HG03521 (cell line): Measurements from ENCODE around the gene BSN.
"Not testable (repeated sequence)": the region's sequence is repeated elsewhere in the genome, so short reads cannot be mapped to it uniquely, and the experiment has no call there.

Experiments used
- ATAC-seq: cut with Tn5 transposase; IDR thresholded peaks from one replicate; pipeline ENCODE4 v1.9.1; 2021; ENCODE audit warnings: mild to moderate bottlenecking, moderate library complexity; ENCODE audit not compliant: unreplicated experiment

Gene BSN

DNA sequence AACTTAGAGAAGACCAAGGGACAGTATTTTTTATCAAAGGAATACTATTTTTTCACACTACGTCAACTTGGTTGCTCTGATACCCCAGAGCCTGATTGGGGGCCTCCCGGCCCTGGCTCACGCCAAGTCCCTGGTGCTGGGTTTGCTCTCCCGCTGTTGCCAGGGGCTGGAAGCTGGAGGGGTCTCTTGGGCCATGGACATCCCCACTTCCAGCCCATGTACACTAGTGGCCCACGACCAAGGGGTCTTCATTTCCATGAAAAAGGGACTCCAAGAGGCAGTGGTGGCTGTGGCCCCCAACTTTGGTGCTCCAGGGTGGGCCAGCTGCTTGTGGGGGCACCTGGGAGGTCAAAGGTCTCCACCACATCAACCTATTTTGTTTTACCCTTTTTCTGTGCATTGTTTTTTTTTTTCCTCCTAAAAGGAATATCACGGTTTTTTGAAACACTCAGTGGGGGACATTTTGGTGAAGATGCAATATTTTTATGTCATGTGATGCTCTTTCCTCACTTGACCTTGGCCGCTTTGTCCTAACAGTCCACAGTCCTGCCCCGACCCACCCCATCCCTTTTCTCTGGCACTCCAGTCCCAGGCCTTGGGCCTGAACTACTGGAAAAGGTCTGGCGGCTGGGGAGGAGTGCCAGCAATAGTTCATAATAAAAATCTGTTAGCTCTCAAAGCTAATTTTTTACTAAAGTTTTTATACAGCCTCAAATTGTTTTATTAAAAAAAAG is 20.3 kb upstream of the BSN start:
- ATAC-seq: no peak

GRCh38 chr3:49534581-49535441 is 19.5 kb upstream of the BSN start:
- no peak for ATAC-seq

GRCh38 chr3:49535971-49536874 is 18.1 kb upstream of the BSN start:
- no peak for ATAC-seq

GRCh38 chr3:49536875-49537533 is 17.3 kb upstream of the BSN start:
- no peak for ATAC-seq

DNA sequence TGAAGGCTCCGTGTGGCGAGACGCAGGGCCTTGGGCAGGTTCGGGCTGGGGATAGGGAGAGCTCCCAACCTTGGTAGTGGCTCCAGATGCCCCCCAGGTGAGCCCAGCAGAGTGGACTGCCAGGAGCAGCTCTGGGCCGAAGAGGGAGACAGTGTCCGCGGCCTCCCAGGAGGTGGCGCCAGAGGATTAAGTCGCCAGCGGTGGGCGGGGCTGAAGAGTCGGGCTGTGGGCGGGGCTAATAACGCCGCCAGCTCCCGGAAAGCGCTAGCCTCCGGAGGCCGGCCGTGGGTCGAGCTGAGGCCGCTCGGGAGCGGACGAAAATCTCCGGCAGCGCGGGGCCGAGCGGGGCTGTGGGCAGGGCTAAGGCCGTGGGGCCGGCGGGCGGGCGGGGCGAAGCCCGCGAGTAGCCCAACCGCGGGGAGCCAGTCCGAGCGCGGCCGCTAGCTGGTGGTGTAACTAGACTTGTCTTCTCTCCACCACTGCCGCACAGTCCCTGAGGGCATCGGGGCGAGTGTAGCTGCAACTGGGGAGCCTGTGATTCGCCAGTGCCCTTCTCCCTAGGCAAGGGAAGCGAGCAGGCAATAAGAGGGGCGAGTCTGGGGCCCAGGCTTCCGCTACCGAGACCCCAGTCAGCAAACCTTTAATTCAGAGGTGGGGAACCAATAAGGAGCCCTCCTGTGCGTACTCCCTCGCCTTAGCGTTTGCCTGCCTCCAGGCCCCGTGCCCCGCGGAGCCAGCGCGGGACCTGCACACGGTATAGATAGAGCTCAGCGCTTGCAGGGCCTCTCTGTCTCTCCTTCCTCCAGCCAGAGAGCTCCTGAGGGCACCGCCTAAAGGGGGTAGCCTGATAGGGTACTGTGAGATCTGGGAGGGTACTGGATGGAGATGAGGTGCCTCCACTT is 14.4 kb upstream of the BSN start:
- ATAC-seq: peak; percentile 85

DNA sequence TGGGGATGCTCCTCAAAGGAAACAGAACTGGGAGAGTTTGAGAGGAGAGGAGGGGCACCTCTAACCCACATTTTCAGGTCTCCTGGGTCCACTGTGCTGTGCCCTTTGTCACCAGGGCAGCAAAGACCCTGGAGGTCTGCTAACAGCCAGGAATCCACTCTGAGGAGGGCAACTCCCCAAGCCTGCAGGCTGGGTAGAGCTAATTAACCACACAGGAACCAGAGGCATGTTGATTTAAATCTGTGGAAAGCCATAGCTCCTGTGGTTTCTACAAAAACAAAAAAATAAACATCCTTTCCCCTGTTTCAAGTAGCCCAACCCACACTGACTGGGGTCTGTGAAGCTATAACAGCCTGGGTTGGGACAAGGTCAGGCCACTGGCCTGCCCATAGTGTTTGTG is 2.2 kb upstream of the BSN start:
- ATAC-seq: no peak

GRCh38 chr3:49553324-49553691 is 969 bp upstream of the BSN start:
- no peak for ATAC-seq

- ATAC-seq: peak; percentile 59
Observed at GRCh38 chr3:49554633-49555265, 472 bp downstream of the BSN start.

DNA sequence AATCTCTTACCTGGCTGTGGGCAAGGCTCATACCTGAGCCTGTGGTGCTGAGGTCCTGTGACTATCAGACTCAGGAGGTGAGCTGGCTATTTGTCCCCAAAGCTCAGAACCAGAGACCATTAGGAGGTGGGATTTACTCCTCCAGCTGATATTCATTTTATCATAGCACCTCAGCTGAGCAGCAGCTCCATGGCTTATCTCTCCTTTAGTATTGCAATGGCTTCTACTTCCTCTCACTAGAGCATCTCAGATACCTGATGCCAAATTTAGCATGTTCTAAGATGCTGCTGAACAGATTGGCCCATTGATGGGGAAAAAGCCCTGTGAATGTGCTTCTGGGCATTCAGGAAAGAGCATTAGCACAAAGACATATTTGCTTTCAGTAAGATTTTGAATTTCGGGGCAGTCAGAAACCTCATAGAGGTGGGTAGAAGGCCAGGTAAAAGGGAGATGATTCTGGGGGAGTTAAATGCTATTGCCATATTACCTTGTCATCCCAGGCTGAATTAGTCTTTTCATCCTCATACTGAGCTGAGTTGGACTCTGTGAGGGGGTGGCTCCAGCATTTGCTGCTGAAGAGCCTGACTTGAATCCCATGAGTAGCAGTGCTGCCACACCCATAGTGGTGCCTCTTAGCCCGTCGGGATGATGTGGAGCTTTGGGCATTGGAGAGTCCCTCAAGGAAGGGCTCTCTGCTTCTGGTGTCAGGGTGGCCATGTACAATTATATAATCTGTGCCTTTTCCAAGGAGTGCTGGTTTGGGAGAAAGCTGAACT is 2.4 kb downstream of the BSN start:
- no peak for ATAC-seq

DNA sequence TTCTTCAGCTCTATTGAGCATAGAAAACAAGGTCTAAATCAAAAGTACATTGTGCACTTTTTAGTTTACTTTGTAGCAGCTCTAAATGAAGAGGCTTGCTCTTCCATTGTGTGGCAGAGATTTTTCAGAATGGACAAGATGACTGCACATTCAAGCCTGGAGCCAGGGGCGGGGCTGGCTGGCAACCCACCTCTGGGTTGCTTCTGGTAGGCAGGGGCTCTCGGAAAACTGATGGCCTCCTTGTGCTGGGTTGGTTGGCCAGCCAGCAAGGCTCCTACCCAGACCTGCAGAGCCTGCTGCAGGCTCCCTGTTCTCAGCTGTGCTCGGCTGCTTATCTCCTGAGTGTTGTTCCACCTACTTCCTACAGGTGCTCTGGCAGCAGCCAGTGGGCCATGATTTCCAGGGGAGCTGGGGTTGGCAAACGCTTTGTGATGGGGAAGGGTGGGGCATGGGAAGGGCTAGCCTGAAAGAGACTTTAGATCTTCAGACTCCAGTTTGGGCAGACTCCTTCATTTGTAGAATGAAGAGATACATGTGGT is 8.8 kb downstream of the BSN start:
- ATAC-seq: no peak

- no peak for ATAC-seq
Observed at GRCh38 chr3:49563766-49564165, 9.5 kb downstream of the BSN start.

GRCh38 chr3:49566312-49566711 is 12.0 kb downstream of the BSN start:
- ATAC-seq: no peak

- ATAC-seq: no peak
Observed at GRCh38 chr3:49567406-49567805, 13.1 kb downstream of the BSN start.

- no peak for ATAC-seq
Observed at GRCh38 chr3:49568965-49569364, 14.7 kb downstream of the BSN start.

- no peak for ATAC-seq
Observed at GRCh38 chr3:49570028-49570654, 15.9 kb downstream of the BSN start.

DNA sequence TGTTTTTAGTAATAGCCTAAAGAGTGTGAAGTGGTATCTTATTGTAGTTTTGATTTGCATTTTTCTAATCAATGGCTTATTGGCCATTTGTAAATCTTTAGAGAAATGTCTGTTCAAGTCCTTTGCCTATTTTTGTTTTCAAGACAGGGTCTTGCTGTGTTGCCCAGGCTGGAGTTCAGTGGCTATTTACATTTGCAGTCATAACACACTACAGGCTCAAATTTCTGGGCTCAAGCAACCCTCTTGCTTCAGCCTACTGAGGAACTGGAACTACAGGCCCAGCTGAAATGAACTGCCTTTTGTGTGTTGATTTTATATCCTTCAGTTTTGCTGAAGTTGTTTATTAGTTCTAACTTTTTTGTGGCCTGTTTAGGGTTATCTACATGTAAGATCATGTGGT is 27.9 kb downstream of the BSN start:
- no peak for ATAC-seq

GRCh38 chr3:49585261-49585755 is 31.0 kb downstream of the BSN start:
- not testable (repeated sequence) for ATAC-seq

GRCh38 chr3:49591615-49592014 is 37.3 kb downstream of the BSN start:
- ATAC-seq: no peak
